HUES64 (cell line): ENCODE measurements around the gene AQP9.

Experiments used
- H3K27ac ChIP-seq: 2 replicates; pipeline ENCODE4 v1.7.0; 2013; ENCODE audit warnings: low read depth, low read length, inconsistent platforms
- H3K27me3 ChIP-seq: 2 replicates; pipeline ENCODE4 v1.6.1; 2013; ENCODE audit warnings: mild to moderate bottlenecking, low read length; ENCODE audit not compliant: insufficient read depth
- H3K36me3 ChIP-seq: 2 replicates; pipeline ENCODE4 v1.6.1; 2013; ENCODE audit warnings: mild to moderate bottlenecking, low read length; ENCODE audit not compliant: insufficient read depth
- H3K4me1 ChIP-seq: 2 replicates; pipeline ENCODE4 v1.6.1; 2013; ENCODE audit warnings: mild to moderate bottlenecking, low read length, moderate library complexity; ENCODE audit not compliant: insufficient read depth
- H3K4me3 ChIP-seq: 2 replicates; pipeline ENCODE4 v1.5.1; 2013; ENCODE audit warnings: mild to moderate bottlenecking, low read length, moderate library complexity
- H3K9ac ChIP-seq: 2 replicates; pipeline ENCODE4 v1.6.1; 2013; ENCODE audit warnings: mild to moderate bottlenecking, low read depth, low read length
- H3K9me3 ChIP-seq: 2 replicates; pipeline ENCODE4 v1.6.1; 2013; ENCODE audit warnings: low read depth, low read length; ENCODE audit not compliant: insufficient read depth
- WGBS: fragments of 150-250, 120-280 bp; methylation state at CpG from one replicate; pipeline ENCODE4 v1.1.7; 2013; ENCODE audit warnings: missing lambda C conversion rate; 5-methylcytosine and 5-hydroxymethylcytosine counted together

AQP9 gene

GRCh38 chr15:58161436-58161930 is 23.3 kb downstream of the AQP9 start:
- Histone ChIP-seq H3K4me3 (no peak overlapping the region), H3K27ac (no peak overlapping the region), H3K9me3 (no peaks in the 10 kb centered on the region), H3K9ac (no peak overlapping the region), H3K4me1 (no peaks in the 10 kb centered on the region), H3K27me3 (no peaks in the 10 kb centered on the region), H3K36me3 (no peaks in the 10 kb centered on the region)
- WGBS = 86% methylated on average over 1 of the region's 1 CpG

- WGBS = 92% methylated on average over 3 of the region's 4 CpGs
- no peaks in the 10 kb centered on the region for H3K36me3 ChIP-seq
- no peaks in the 10 kb centered on the region for H3K27me3 ChIP-seq
- H3K9ac ChIP-seq = no peak overlapping the region
- H3K27ac ChIP-seq = no peak overlapping the region
- H3K4me3 ChIP-seq = no peak overlapping the region
- no peaks in the 10 kb centered on the region for H3K9me3 ChIP-seq
- peaks cover 3% of the 10 kb centered on the region; the same call in 1 of the 2 replicates for H3K4me1 ChIP-seq
Measured at GRCh38 chr15:58163985-58164384, 25.8 kb downstream of the AQP9 start.

DNA sequence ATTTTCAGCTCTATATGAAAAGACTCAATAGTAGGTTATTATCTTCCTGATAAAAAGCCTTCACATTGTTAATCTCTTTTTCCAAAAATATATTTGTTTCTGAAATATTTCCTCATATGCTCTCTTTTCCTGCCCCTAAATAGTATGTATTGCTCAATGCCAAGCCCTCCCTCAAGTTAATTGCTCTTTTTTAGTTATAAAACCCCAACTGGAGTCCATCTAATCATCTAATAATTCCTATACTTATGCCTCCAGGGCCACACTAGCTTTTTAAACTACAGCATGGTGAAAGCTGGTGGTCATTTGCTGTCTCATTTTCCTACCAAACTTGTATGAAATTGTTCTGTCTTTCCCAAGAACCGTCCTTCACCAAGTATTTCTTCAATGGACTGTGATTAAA is 26.7 kb downstream of the AQP9 start:
- Histone ChIP-seq H3K4me3 (no peak overlapping the region), H3K9me3 (no peaks in the 10 kb centered on the region), H3K36me3 (no peaks in the 10 kb centered on the region), H3K4me1 (peaks cover 3% of the 10 kb centered on the region; the same call in 1 of the 2 replicates), H3K27ac (no peak overlapping the region), H3K27me3 (no peaks in the 10 kb centered on the region), H3K9ac (no peak overlapping the region)
- WGBS = 100% methylated on average over 1 of the region's 1 CpG

- Histone ChIP-seq H3K9ac (no peak overlapping the region), H3K27ac (no peak overlapping the region), H3K27me3 (no peaks in the 10 kb centered on the region), H3K4me1 (peaks cover 3% of the 10 kb centered on the region; the same call in 1 of the 2 replicates), H3K4me3 (no peak overlapping the region), H3K36me3 (no peaks in the 10 kb centered on the region), H3K9me3 (no peaks in the 10 kb centered on the region)
Measured at GRCh38 chr15:58165661-58166060, 27.5 kb downstream of the AQP9 start.

DNA sequence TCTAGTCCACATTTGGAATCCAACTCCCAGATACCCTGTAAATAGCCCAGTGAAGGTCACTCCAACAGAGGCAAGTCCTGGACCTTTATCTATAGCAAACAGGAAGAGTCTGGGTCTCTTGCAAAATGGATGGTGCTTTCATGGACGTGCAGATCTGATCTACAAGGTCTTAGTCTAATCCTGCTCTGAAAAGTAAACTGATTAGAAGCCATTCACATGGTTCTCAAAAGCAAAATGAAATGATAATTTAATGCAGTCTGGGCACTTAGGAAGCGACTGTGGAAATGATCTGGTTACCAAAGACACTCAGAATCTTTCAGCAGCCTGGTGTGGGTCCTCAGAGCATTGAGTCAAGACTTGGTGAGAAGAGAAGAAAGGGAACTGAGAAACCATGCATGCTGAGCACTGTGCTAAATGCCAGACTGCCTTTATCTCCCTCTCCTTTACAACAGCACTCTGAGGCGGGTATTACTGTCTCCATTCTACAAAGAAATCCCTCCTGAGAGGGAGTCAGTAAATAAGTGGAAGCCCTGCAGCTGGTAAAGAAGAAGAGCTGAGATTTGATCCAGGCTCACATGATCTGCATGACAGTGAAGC is 29.0 kb downstream of the AQP9 start:
- Histone ChIP-seq H3K27ac (no peak overlapping the region), H3K9me3 (no peaks in the 10 kb centered on the region), H3K36me3 (no peaks in the 10 kb centered on the region), H3K27me3 (no peaks in the 10 kb centered on the region), H3K4me1 (peaks cover 3% of the 10 kb centered on the region; the same call in 1 of the 2 replicates), H3K4me3 (no peak overlapping the region), H3K9ac (no peak overlapping the region)
- 82% methylated on average over 3 of the region's 3 CpGs for WGBS

DNA sequence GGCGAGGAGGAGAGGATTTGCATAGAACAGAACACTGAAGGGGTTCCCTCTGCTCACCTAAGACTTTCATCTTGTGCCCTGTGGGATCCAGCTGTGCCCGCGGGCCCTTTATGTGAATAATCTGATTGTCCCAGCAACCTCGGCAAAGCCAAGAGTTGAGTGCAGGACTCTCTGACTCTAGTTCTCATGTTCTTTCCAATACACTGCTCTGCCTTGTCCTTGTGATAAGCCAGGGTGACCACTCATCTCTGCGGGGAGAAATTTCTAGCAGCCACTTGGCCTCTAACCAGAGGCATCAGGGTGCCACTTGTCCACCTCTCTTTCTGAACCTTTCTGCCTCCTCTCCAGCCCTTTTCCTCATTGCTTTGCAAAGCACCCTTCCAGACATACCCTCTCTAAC is 31.8 kb downstream of the AQP9 start:
- WGBS = 85% methylated on average over 5 of the region's 5 CpGs

DNA sequence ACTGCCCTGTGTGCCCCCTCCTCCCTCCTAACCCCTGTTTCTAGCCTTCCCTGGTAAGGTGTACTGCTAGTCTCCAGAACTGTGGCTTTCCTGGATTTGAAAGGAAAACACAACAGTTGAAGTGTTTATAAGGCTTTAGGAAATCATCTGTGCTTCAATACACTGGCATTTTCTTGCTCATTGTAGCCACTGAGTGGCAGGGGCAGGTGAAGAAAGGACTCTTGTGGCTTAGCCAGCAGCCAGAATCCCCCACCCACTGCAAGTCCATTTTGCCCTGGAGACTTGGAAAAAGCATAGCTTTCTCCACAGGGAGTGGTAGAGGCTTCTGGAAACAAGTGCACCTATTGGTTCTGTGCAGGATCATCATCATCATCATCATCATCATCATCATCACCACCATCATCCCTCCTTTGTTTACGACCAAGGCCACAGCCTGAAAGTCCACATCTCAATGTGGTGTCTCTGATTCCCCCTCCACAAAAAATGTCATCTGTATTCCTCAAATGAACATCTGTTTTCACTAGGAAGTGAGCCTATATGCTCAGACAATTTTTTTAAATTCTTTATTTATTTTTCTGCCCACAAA is 33.4 kb downstream of the AQP9 start:
- no peaks in the 10 kb centered on the region for H3K27me3 ChIP-seq
- no peaks in the 10 kb centered on the region for H3K36me3 ChIP-seq
- H3K4me3 ChIP-seq = no peak overlapping the region
- WGBS = 95% methylated on average over 1 of the region's 1 CpG
- no peak overlapping the region for H3K9ac ChIP-seq
- H3K4me1 ChIP-seq = peaks cover 3% of the 10 kb centered on the region; the same call in 1 of the 2 replicates
- no peak overlapping the region for H3K27ac ChIP-seq
- no peaks in the 10 kb centered on the region for H3K9me3 ChIP-seq

More for the DNA sequence above, 31.8 kb downstream of the AQP9 start:
- no peak overlapping the region for H3K4me3 ChIP-seq
- no peak overlapping the region for H3K9ac ChIP-seq
- no peaks in the 10 kb centered on the region for H3K36me3 ChIP-seq
- H3K27ac ChIP-seq = no peak overlapping the region
- no peaks in the 10 kb centered on the region for H3K27me3 ChIP-seq
- peaks cover 3% of the 10 kb centered on the region; the same call in 1 of the 2 replicates for H3K4me1 ChIP-seq
- H3K9me3 ChIP-seq = no peaks in the 10 kb centered on the region

DNA sequence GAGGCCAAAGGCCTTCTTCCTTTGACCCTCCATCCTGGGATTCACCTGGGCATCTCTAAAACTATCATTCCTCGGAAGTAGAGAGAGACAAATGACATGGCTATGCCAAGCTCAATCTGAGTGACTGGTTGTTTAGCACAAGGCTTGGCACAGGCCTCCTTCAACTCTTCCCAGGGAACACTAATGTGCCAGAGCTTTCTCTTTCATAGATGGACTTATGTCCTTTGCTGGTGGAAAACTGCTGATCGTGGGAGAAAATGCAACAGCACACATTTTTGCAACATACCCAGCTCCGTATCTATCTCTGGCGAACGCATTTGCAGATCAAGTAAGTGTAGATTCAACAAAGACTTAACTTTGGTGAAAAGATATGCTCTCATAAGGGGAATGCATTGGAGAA is 36.5 kb downstream of the AQP9 start:
- 97% methylated on average over 5 of the region's 5 CpGs for WGBS
- no peaks in the 10 kb centered on the region for H3K36me3 ChIP-seq

GRCh38 chr15:58175955-58176354 is 37.8 kb downstream of the AQP9 start:
- H3K4me1 ChIP-seq = no peaks in the 10 kb centered on the region
- 93% methylated on average over 4 of the region's 4 CpGs for WGBS
- no peak overlapping the region for H3K9ac ChIP-seq
- H3K36me3 ChIP-seq = no peaks in the 10 kb centered on the region
- no peak overlapping the region for H3K4me3 ChIP-seq
- H3K27me3 ChIP-seq = no peaks in the 10 kb centered on the region
- H3K27ac ChIP-seq = no peak overlapping the region
- no peaks in the 10 kb centered on the region for H3K9me3 ChIP-seq

More for the DNA sequence above, 36.5 kb downstream of the AQP9 start:
- Histone ChIP-seq H3K4me1 (no peaks in the 10 kb centered on the region), H3K9ac (no peak overlapping the region), H3K27ac (no peak overlapping the region), H3K4me3 (no peak overlapping the region), H3K9me3 (no peaks in the 10 kb centered on the region), H3K27me3 (no peaks in the 10 kb centered on the region)

DNA sequence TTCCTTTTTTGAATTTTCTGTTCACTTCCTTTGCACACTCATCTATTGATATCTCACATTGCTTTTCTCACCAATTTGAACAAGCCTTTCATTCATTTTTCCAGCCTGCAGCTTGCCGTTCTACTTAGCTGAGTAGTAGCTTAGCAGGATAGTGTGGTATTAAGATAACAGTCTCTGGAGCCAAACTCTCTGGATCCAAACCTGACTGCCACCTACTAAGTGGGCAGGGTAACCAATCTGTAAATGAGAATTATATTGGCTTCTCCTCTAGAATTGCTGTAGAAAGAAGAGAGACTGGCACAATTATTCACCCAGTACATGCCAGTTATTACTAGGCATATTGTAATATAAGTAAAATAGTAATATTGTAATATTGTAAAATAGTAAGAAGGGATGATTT is 40.5 kb downstream of the AQP9 start:
- no peak overlapping the region for H3K4me3 ChIP-seq
- H3K27me3 ChIP-seq = no peaks in the 10 kb centered on the region
- no peaks in the 10 kb centered on the region for H3K36me3 ChIP-seq
- WGBS = 89% methylated on average over 1 of the region's 1 CpG
- H3K4me1 ChIP-seq = no peaks in the 10 kb centered on the region
- no peak overlapping the region for H3K9ac ChIP-seq
- no peak overlapping the region for H3K27ac ChIP-seq
- no peaks in the 10 kb centered on the region for H3K9me3 ChIP-seq

GRCh38 chr15:58179206-58179605 is 41.0 kb downstream of the AQP9 start:
- H3K4me3 ChIP-seq = no peak overlapping the region
- no peak overlapping the region for H3K9ac ChIP-seq
- H3K27ac ChIP-seq = no peak overlapping the region
- no peaks in the 10 kb centered on the region for H3K4me1 ChIP-seq
- H3K36me3 ChIP-seq = no peaks in the 10 kb centered on the region
- no peaks in the 10 kb centered on the region for H3K27me3 ChIP-seq
- 95% methylated on average over 6 of the region's 7 CpGs for WGBS
- no peaks in the 10 kb centered on the region for H3K9me3 ChIP-seq
